H1 (cell line): ENCODE measurements around the gene GAK. TPM values are rescaled to one million over a fixed set of nuclear protein-coding genes. Genes with fewer than 3 reads are reported as not detected.
A peak's percentile ranks its signal among the peaks of the same experiment; 100 is the strongest.

ENCODE experiments used
- CTCF ChIA-PET: fragments of 300-600 bp; sonication (Branson Sonifier 250); formaldehyde crosslinking; loops from one replicate; lab custom pipeline; 2021; ENCODE audit not compliant: partially characterized antibody; lab: Charles Lee
- POLR2A ChIA-PET: fragments of 300-600 bp; sonication (Branson Sonifier 250); formaldehyde crosslinking; loops from one replicate; lab custom pipeline; 2021; ENCODE audit warnings: inconsistent platforms; ENCODE audit not compliant: partially characterized antibody; lab: Charles Lee
- DNase-seq, 2 experiments: peaks; one replicate each; pipeline versions ENCODE4 v3.0.0 to v3.0.0-alpha.2; 2010 to 2022; ENCODE audit warnings: low spot score in 2 of 2, low read depth in 1 of 2, mixed read lengths in 1 of 2
- FAIRE-seq: peaks from 2 replicates; lab custom pipeline; 2011; peaks lifted over from hg19 to GRCh38; lab: Jason Lieb, UNC
- H2AFZ ChIP-seq: 2 replicates; pipeline ENCODE4 v1.8.1; 2012; ENCODE audit warnings: low read length, inconsistent platforms
- H2AK5ac ChIP-seq: 2 replicates; pipeline ENCODE4 v1.6.1; 2013; ENCODE audit warnings: low read depth, low read length
- H2BK120ac ChIP-seq: replicated peaks from 2 replicates; pipeline ENCODE3; 2013; ENCODE audit warnings: low read depth, low read length, inconsistent platforms
- H2BK12ac ChIP-seq: 2 replicates; pipeline ENCODE4 v1.6.1; 2013; ENCODE audit warnings: low read depth, low read length
- H2BK15ac ChIP-seq: 2 replicates; pipeline ENCODE4 v1.6.1; 2013; ENCODE audit warnings: low read length
- H2BK20ac ChIP-seq: 2 replicates; pipeline ENCODE4 v1.6.1; 2013; ENCODE audit warnings: low read length
- H2BK5ac ChIP-seq: 2 replicates; pipeline ENCODE4 v1.6.1; 2013; ENCODE audit warnings: low read depth, low read length
- H3K14ac ChIP-seq: 2 replicates; pipeline ENCODE4 v1.6.1; 2013; ENCODE audit warnings: inconsistent platforms; ENCODE audit not compliant: insufficient read length
- H3K18ac ChIP-seq: 2 replicates; pipeline ENCODE4 v1.6.1; 2013; ENCODE audit warnings: low read length; ENCODE audit errors: extremely low read depth
- H3K23ac ChIP-seq: 2 replicates; pipeline ENCODE4 v1.6.1; 2013; ENCODE audit warnings: inconsistent platforms; ENCODE audit not compliant: insufficient read length
- H3K23me2 ChIP-seq: 2 replicates; pipeline ENCODE4 v1.6.1; 2013; ENCODE audit warnings: low read depth, low read length
- H3K27ac ChIP-seq: 2 replicates; pipeline ENCODE4 v1.6.1; 2011; ENCODE audit warnings: low read depth, low read length, inconsistent platforms
- H3K27me3 ChIP-seq, 4 experiments: replicated peaks in 1 of 4; 1 replicate in 1 of 4; 2 replicates in 3 of 4; pipeline versions ENCODE4 v1.6.1 to v1.8.1; 2011 to 2013; ENCODE audit warnings: low read length in 3 of 4, mild to moderate bottlenecking in 3 of 4, inconsistent platforms in 2 of 4, mixed read lengths in 2 of 4, moderate library complexity in 1 of 4; ENCODE audit not compliant: control insufficient read depth in 3 of 4, insufficient read depth in 3 of 4; ENCODE audit errors: extremely low read depth in 1 of 4
- H3K36me3 ChIP-seq, 4 experiments: 2 replicates each; pipeline versions ENCODE4 v1.6.1 to v1.8.1; 2011 to 2013; ENCODE audit warnings: mild to moderate bottlenecking in 4 of 4, low read length in 3 of 4, moderate library complexity in 2 of 4, control low read depth in 1 of 4, inconsistent platforms in 1 of 4; ENCODE audit not compliant: insufficient read depth in 4 of 4, control insufficient read depth in 2 of 4
- H3K4ac ChIP-seq: replicated peaks from 2 replicates; pipeline ENCODE3; 2013; ENCODE audit warnings: low read length, low read depth, mixed read lengths, inconsistent platforms; ENCODE audit not compliant: insufficient read length
- H3K4me1 ChIP-seq, 4 experiments: replicated peaks in 1 of 4; 1 replicate in 1 of 4; 2 replicates in 3 of 4; pipeline versions ENCODE4 v1.6.1 to v1.8.1; 2011 to 2013; ENCODE audit warnings: low read length in 3 of 4, inconsistent platforms in 2 of 4, mixed read lengths in 1 of 4; ENCODE audit not compliant: insufficient read depth in 4 of 4, control insufficient read depth in 3 of 4
- H3K4me2 ChIP-seq, 2 experiments: 2 replicates each; pipeline versions ENCODE4 v1.6.1 to v1.8.1; 2011 to 2013; ENCODE audit warnings: low read depth in 2 of 2, low read length in 2 of 2, control low read depth in 1 of 2, inconsistent platforms in 1 of 2, mild to moderate bottlenecking in 1 of 2; ENCODE audit not compliant: insufficient read depth in 1 of 2
- H3K4me3 ChIP-seq, 4 experiments: fragments of 200-600, 300-600 bp in 1 of 4; sonication (generic), shearing (Covaris generic), sonication (Bioruptor Twin) in 1 of 4; 2 replicates each; pipeline versions ENCODE4 v1.5.1 to v1.8.1; 2011 to 2016; ENCODE audit warnings: low read length in 4 of 4, low read depth in 3 of 4, control low read depth in 2 of 4, inconsistent platforms in 2 of 4, mild to moderate bottlenecking in 2 of 4, mixed read lengths in 1 of 4, moderate library complexity in 1 of 4; ENCODE audit not compliant: insufficient read depth in 2 of 4; ENCODE audit errors: extremely low read depth in 1 of 4
- H3K56ac ChIP-seq: replicated peaks from 2 replicates; pipeline ENCODE3; 2013; ENCODE audit warnings: low read depth, mild to moderate bottlenecking, mixed read lengths, low read length, inconsistent platforms; ENCODE audit not compliant: insufficient read length
- H3K79me1 ChIP-seq: 2 replicates; pipeline ENCODE4 v1.6.1; 2013; ENCODE audit warnings: low read depth, low read length, control low read depth
- H3K79me2 ChIP-seq, 2 experiments: 2 replicates each; pipeline versions ENCODE4 v1.6.1 to v1.8.1; 2012 to 2013; ENCODE audit warnings: low read length in 2 of 2, mild to moderate bottlenecking in 2 of 2, inconsistent platforms in 1 of 2; ENCODE audit not compliant: insufficient read depth in 2 of 2, control insufficient read depth in 1 of 2
- H3K9ac ChIP-seq, 4 experiments: replicated peaks in 1 of 4; 1 replicate in 1 of 4; 2 replicates in 3 of 4; pipeline versions ENCODE4 v1.6.1 to v1.8.1; 2011 to 2013; ENCODE audit warnings: low read depth in 3 of 4, low read length in 3 of 4, control low read depth in 2 of 4, mild to moderate bottlenecking in 2 of 4, moderate library complexity in 2 of 4, inconsistent platforms in 1 of 4; ENCODE audit errors: extremely low read depth in 1 of 4
- H3K9me3 ChIP-seq, 2 experiments: 2 replicates each; pipeline versions ENCODE4 v1.6.1 to v1.8.1; 2012 to 2013; ENCODE audit warnings: mild to moderate bottlenecking in 2 of 2, moderate library complexity in 2 of 2, control low read depth in 1 of 2, inconsistent platforms in 1 of 2, low read depth in 1 of 2, low read length in 1 of 2, mixed read lengths in 1 of 2; ENCODE audit not compliant: insufficient read depth in 2 of 2
- H4K20me1 ChIP-seq, 2 experiments: replicated peaks in 1 of 2; 2 replicates each; pipeline versions ENCODE3 to v1.8.1; 2011 to 2013; ENCODE audit warnings: inconsistent platforms in 2 of 2, low read length in 2 of 2, mild to moderate bottlenecking in 1 of 2; ENCODE audit not compliant: insufficient read depth in 2 of 2, control insufficient read depth in 1 of 2
- H4K5ac ChIP-seq: 2 replicates; pipeline ENCODE4 v1.6.1; 2013; ENCODE audit warnings: low read length, low read depth, mixed read lengths, inconsistent platforms; ENCODE audit not compliant: insufficient read length
- H4K8ac ChIP-seq: 2 replicates; pipeline ENCODE4 v1.8.0; 2013; ENCODE audit warnings: mild to moderate bottlenecking, moderate library complexity, low read length, inconsistent platforms; ENCODE audit not compliant: insufficient read depth; ENCODE audit errors: extremely low read depth
- H4K91ac ChIP-seq: replicated peaks from 2 replicates; pipeline ENCODE3; 2013; ENCODE audit warnings: low read length, mixed read lengths, inconsistent platforms; ENCODE audit not compliant: insufficient read length
- HDAC2 ChIP-seq, 2 experiments: fragments of 300-600 bp in 1 of 2; sonication (generic) in 1 of 2; IDR thresholded peaks; 2 replicates each; pipeline ENCODE4 v1.6.1; 2011 to 2012; ENCODE audit warnings: low read depth in 2 of 2, low read length in 2 of 2, mild to moderate bottlenecking in 2 of 2, moderate library complexity in 2 of 2, borderline replicate concordance in 1 of 2, inconsistent platforms in 1 of 2
- KDM1A ChIP-seq: fragments of 200-600, 300-600 bp; sonication (generic); IDR thresholded peaks from 2 replicates; pipeline ENCODE4 v1.7.1; 2016; ENCODE audit warnings: mild to moderate bottlenecking, low read length, borderline replicate concordance
- SIX5 ChIP-seq: IDR thresholded peaks from 2 replicates; pipeline ENCODE4 v1.6.1; 2011; ENCODE audit warnings: mild to moderate bottlenecking, low read depth, low read length
- SRF ChIP-seq: IDR thresholded peaks from 2 replicates; pipeline ENCODE4 v1.6.1; 2011; ENCODE audit warnings: mild to moderate bottlenecking, low read depth, low read length, moderate library complexity
- WGBS, 2 experiments: shearing (Covaris generic) in 1 of 2; methylation state at CpG; one replicate each; pipeline versions ENCODE4 v1.1.6 to v1.1.7; 2013 to 2015; ENCODE audit warnings: low lambda C conversion rate in 2 of 2, mixed read lengths in 2 of 2, inconsistent platforms in 1 of 2, low coverage in 1 of 2, missing lambda C conversion rate in 1 of 2; ENCODE audit not compliant: insufficient replicate concordance in 2 of 2, insufficient coverage in 1 of 2, insufficient read length in 1 of 2; ENCODE audit errors: extremely low coverage in 1 of 2, missing lambda C conversion rate in 1 of 2; 5-methylcytosine and 5-hydroxymethylcytosine counted together
- polyA plus RNA-seq, 7 experiments: library from polyadenylated mRNA; depleted of rRNA in 3 of 7; stranded (reverse) in 5 of 7; unstranded in 2 of 7; fragments of >200 nt in 5 of 7; fragments of 200-250 nt in 2 of 7; gene quantifications; 1 replicate in 5 of 7; 2 replicates in 1 of 7; 4 replicates in 1 of 7; pipeline versions ENCODE4 v1.2.1 to v1.2.3, GENCODE V29; 2011 to 2013; ENCODE audit warnings: missing spikeins in 2 of 7, mixed read lengths in 2 of 7
- total RNA-seq: library from RNA; stranded (reverse); fragmentation: NEBNext Ultra II Directional; extraction: Animal tissue kit (Norgen Biotek cat#: 25700); gene quantifications from 2 replicates; pipeline ENCODE4 v1.2.1, GENCODE V29; 2021

GAK gene
- total and polyA plus RNA-seq, 2 of the 8 experiments (the other 6 are each of a cell fraction or from before 2014, with no cell fraction given): 31.5 to 70.8 TPM

GRCh38 chr4:868421-868820, 63.7 kb downstream of the GAK start:
- ChIA-PET CTCF (interaction anchor here (0.6 to 1.0 kb wide), 3 partner anchors 48 to 266 kb away, joined by 3 read pairs; no protein-coding TSS in a partner anchor), POLR2A (no interaction called here)
- Histone ChIP-seq H3K9me3 (peaks cover 0 to 8% of the 10 kb centered on the region in 2 experiments; a peak in 1 of 4 replicates), H2BK15ac (no peak overlapping the region), H3K9ac (no peak overlapping the region), H2AFZ (no peak overlapping the region), H4K5ac (no peak overlapping the region), H3K36me3 (peaks cover 2 to 32% (median 17%) of the 10 kb centered on the region in 4 experiments; a peak in 5 of 8 replicates), H3K23ac (no peak overlapping the region), H3K27me3 (no peaks in the 10 kb centered on the region), H3K79me1 (peaks cover 3% of the 10 kb centered on the region), H3K23me2 (peaks cover 3% of the 10 kb centered on the region; the same call in 1 of the 2 replicates), H3K4me1 (no peaks in the 10 kb centered on the region), H3K4me3 (no peak overlapping the region), H2AK5ac (no peak overlapping the region), H2BK120ac (no peak overlapping the region), H3K27ac (no peak overlapping the region), H4K91ac (no peak overlapping the region), H3K14ac (no peak overlapping the region), H4K8ac (peak overlapping the region; percentile 57; the same call in 1 of the 2 replicates), H2BK12ac (no peak overlapping the region), H2BK20ac (no peak overlapping the region), H3K4ac (no peak overlapping the region), H3K4me2 (no peak overlapping the region), H4K20me1 (peaks cover 0 to 18% of the 10 kb centered on the region in 2 experiments), H3K79me2 (no peaks in the 10 kb centered on the region), H3K56ac (no peak overlapping the region), H2BK5ac (no peak overlapping the region; the same call in 1 of the 2 replicates), H3K18ac (no peak overlapping the region)
- 97% methylated on average over 21 of the region's 21 CpGs; no CpG with 5 or more reads in 1 of the 2 experiments for WGBS, 2 experiments
- FAIRE-seq: no peak
- DNase-seq: no peak
- TF ChIP-seq SIX5: no peak
- no peak for TF ChIP-seq HDAC2 (IDR thresholded peaks at IDR 0.05; ENCODE audit: borderline replicate concordance in 1 of 2, low read depth in 2 of 2, low read length in 2 of 2)
- no peak for TF ChIP-seq SRF
- TF ChIP-seq KDM1A: no peak
